ENCODE results near the gene NBAS. TPM values are rescaled to one million over a fixed set of nuclear protein-coding genes. Genes with fewer than 3 reads are reported as not detected.
A peak's percentile ranks its signal among the peaks of the same experiment; 100 is the strongest.

Gene NBAS
- polyA plus RNA-seq, 2 of the 4 experiments (the other 2 are of a cell fraction): 16.7 to 34.9 TPM

DNA sequence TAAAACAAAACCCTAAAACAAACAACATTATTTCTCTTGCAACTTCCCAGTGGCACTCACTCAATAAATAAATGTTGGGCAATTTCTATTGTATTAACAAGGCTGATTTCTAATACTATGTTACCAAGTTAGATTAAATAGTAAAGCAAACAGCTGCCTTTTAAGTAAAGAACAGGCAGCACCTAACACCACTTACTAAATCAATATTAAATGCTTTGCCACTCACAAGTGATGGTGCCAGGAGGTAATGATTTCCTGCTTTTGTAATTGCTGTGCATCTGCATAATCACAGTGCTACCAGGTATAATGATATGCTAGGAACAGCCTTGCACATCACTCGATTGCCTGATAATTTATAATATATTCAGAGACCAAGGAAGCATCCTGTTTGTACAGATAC, 276.5 kb downstream of the NBAS start:
- Histone ChIP-seq H3K4me2 (no peak overlapping the region), H3K27ac (no peak overlapping the region), H3K4me1 (no peaks in the 10 kb centered on the region), H3K4me3 (no peak overlapping the region), H3K9me3 (no peaks in the 10 kb centered on the region)
- no peak for FAIRE-seq
- CTCF ChIA-PET: no interaction called here
- ATAC-seq: no peak
- POLR2A ChIA-PET: no interaction called here
- TF ChIP-seq NR3C1 (IDR thresholded peaks at IDR 0.05) (no peak), POLR2A (IDR thresholded peaks at IDR 0.05; ENCODE audit: low read length) (no peak), EHF (CRISPR knock-in tag; IDR thresholded peaks at IDR 0.05) (no peak), KDM5A (IDR thresholded peaks at IDR 0.05) (no peak), RAD21 (conservative IDR thresholded peaks at IDR 0.05 in 1 of 2, IDR thresholded peaks at IDR 0.05 in 1 of 2) (no peak)
- WGBS (ENCODE audit: missing lambda C conversion rate): 77% methylated on average over 1 of the region's 1 CpG
- DNase-seq (ENCODE audit: low read depth in 1 of 2, low spot score in 1 of 2): no peak

DNA sequence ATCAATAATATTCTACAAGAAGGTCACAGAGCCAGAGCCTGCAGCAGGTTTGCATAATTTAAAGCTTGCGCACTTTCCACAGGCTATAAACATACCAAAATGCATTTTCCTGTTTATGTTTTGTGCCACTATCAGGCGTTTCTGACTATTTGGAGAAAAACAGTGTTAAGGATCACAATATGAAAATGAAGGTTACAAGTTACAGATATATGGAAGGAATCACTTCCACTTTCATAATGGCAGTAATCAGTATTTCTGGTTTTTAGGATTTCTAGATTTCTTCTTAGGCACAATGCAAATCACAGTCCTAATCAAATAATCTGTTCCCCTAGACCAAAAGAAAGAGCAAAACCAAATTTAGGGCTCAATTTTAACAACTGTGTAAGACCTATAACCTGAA, 279.5 kb downstream of the NBAS start:
- no peaks in the 10 kb centered on the region for H3K4me1 ChIP-seq
- FAIRE-seq (no peak), ATAC-seq (no peak), DNase-seq (ENCODE audit: low read depth in 1 of 2, low spot score in 1 of 2) (no peak)
- TF ChIP-seq, protein P1, sequence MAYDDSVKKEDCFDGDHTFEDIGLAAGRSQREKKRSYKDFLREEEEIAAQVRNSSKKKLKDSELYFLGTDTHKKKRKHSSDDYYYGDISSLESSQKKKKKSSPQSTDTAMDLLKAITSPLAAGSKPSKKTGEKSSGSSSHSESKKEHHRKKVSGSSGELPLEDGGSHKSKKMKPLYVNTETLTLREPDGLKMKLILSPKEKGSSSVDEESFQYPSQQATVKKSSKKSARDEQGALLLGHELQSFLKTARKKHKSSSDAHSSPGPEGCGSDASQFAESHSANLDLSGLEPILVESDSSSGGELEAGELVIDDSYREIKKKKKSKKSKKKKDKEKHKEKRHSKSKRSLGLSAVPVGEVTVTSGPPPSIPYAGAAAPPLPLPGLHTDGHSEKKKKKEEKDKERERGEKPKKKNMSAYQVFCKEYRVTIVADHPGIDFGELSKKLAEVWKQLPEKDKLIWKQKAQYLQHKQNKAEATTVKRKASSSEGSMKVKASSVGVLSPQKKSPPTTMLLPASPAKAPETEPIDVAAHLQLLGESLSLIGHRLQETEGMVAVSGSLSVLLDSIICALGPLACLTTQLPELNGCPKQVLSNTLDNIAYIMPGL (CRISPR knock-in tag; IDR thresholded peaks at IDR 0.05; ENCODE audit: borderline replicate concordance): no peak
- TF ChIP-seq TFCP2L1 (CRISPR knock-in tag; IDR thresholded peaks at IDR 0.05) (no peak), HOXB5 (CRISPR knock-in tag; IDR thresholded peaks at IDR 0.05) (no peak), SMC3 (IDR thresholded peaks at IDR 0.05) (no peak), CBX2 (IDR thresholded peaks at IDR 0.05; ENCODE audit: borderline replicate concordance, low read depth) (no peak), KDM1A (IDR thresholded peaks at IDR 0.05; ENCODE audit: low read depth) (no peak), HOXB13 (CRISPR knock-in tag; IDR thresholded peaks at IDR 0.05; ENCODE audit: low read depth) (no peak), MAZ (IDR thresholded peaks at IDR 0.05; ENCODE audit: borderline replicate concordance, low read depth, low read length) (no peak), KDM5A (IDR thresholded peaks at IDR 0.05) (no peak), EHF (CRISPR knock-in tag; IDR thresholded peaks at IDR 0.05) (no peak), BCL3 (IDR thresholded peaks at IDR 0.05) (no peak), JUNB (IDR thresholded peaks at IDR 0.05) (no peak), MYC (IDR thresholded peaks at IDR 0.05; ENCODE audit: borderline replicate concordance, low read length) (no peak), POLR2AphosphoS2 (conservative IDR thresholded peaks at IDR 0.05; ENCODE audit: low read length) (no peak), SREBF2 (IDR thresholded peaks at IDR 0.05) (no peak), GATA3 (IDR thresholded peaks at IDR 0.05; ENCODE audit: borderline replicate concordance) (no peak), HEYL (CRISPR knock-in tag; IDR thresholded peaks at IDR 0.05) (no peak), RAD21 (conservative IDR thresholded peaks at IDR 0.05 in 1 of 2, IDR thresholded peaks at IDR 0.05 in 1 of 2) (no peak)
- H3K27ac ChIP-seq: no peak overlapping the region
- CTCF ChIA-PET: interaction anchor here (0.6 kb wide), 1 partner anchor 805 kb away, joined by 3 read pairs; no protein-coding TSS in a partner anchor
- H3K4me3 ChIP-seq: no peak overlapping the region
- H3K4me2 ChIP-seq: no peak overlapping the region
- 91% methylated on average over 2 of the region's 2 CpGs for WGBS (ENCODE audit: missing lambda C conversion rate)
- POLR2A ChIA-PET: no interaction called here
- H3K9me3 ChIP-seq: no peaks in the 10 kb centered on the region

GRCh38 chr2:15279201-15279876, 281.8 kb downstream of the NBAS start:
- WGBS (ENCODE audit: missing lambda C conversion rate): 91% methylated on average over 2 of the region's 2 CpGs
- peak; percentile 18 for FAIRE-seq
- no peak overlapping the region for H3K4me2 ChIP-seq
- no peaks in the 10 kb centered on the region for H3K9me3 ChIP-seq
- ChIA-PET CTCF (no interaction called here), POLR2A (no interaction called here)
- H3K27ac ChIP-seq: no peak overlapping the region
- ATAC-seq: no peak
- H3K4me3 ChIP-seq: no peak overlapping the region
- H3K4me1 ChIP-seq: no peaks in the 10 kb centered on the region
- no peak for DNase-seq (ENCODE audit: low read depth in 1 of 2, low spot score in 1 of 2)
- TF ChIP-seq HEYL (CRISPR knock-in tag; IDR thresholded peaks at IDR 0.05) (no peak), CBX8 (IDR thresholded peaks at IDR 0.05) (no peak), ESRRA (IDR thresholded peaks at IDR 0.05; ENCODE audit: borderline replicate concordance, low read length) (no peak), ZC3H11A (IDR thresholded peaks at IDR 0.05) (no peak), CHD2 (IDR thresholded peaks at IDR 0.05; ENCODE audit: low read length, partially characterized antibody) (no peak), FOXS1 (CRISPR knock-in tag; IDR thresholded peaks at IDR 0.05) (no peak), RCOR1 (IDR thresholded peaks at IDR 0.05; ENCODE audit: low read depth, low read length) (no peak)
- TF ChIP-seq, protein P2, sequence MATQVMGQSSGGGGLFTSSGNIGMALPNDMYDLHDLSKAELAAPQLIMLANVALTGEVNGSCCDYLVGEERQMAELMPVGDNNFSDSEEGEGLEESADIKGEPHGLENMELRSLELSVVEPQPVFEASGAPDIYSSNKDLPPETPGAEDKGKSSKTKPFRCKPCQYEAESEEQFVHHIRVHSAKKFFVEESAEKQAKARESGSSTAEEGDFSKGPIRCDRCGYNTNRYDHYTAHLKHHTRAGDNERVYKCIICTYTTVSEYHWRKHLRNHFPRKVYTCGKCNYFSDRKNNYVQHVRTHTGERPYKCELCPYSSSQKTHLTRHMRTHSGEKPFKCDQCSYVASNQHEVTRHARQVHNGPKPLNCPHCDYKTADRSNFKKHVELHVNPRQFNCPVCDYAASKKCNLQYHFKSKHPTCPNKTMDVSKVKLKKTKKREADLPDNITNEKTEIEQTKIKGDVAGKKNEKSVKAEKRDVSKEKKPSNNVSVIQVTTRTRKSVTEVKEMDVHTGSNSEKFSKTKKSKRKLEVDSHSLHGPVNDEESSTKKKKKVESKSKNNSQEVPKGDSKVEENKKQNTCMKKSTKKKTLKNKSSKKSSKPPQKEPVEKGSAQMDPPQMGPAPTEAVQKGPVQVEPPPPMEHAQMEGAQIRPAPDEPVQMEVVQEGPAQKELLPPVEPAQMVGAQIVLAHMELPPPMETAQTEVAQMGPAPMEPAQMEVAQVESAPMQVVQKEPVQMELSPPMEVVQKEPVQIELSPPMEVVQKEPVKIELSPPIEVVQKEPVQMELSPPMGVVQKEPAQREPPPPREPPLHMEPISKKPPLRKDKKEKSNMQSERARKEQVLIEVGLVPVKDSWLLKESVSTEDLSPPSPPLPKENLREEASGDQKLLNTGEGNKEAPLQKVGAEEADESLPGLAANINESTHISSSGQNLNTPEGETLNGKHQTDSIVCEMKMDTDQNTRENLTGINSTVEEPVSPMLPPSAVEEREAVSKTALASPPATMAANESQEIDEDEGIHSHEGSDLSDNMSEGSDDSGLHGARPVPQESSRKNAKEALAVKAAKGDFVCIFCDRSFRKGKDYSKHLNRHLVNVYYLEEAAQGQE (IDR thresholded peaks at IDR 0.05): no peak
- TF ChIP-seq, protein P3, sequence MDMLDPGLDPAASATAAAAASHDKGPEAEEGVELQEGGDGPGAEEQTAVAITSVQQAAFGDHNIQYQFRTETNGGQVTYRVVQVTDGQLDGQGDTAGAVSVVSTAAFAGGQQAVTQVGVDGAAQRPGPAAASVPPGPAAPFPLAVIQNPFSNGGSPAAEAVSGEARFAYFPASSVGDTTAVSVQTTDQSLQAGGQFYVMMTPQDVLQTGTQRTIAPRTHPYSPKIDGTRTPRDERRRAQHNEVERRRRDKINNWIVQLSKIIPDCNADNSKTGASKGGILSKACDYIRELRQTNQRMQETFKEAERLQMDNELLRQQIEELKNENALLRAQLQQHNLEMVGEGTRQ (IDR thresholded peaks at IDR 0.05): no peak

All from A549 (cell line).